Smooth muscle cell (in vitro differentiated cells): ENCODE measurements around the gene TMEM223. TPM values are rescaled to one million over a fixed set of nuclear protein-coding genes. Genes with fewer than 3 reads are reported as not detected.

Experiments used
- DNase-seq: peaks from one replicate; lab custom pipeline; 2025; ENCODE audit not compliant: unreplicated experiment; lab: John Stamatoyannopoulos, UW
- H2AFZ ChIP-seq: fragments of 200-600 bp; sonication (generic); 2 replicates; pipeline ENCODE4 v1.6.0; 2016; ENCODE audit warnings: antibody characterized with exemption, low read depth, mild to moderate bottlenecking
- H3F3A ChIP-seq: fragments of 200-600 bp; sonication (generic); 2 replicates; pipeline ENCODE4 v1.6.0; 2017; ENCODE audit warnings: antibody characterized with exemption, low read depth
- H3K27ac ChIP-seq: fragments of 200-600 bp; sonication (generic); 2 replicates; pipeline ENCODE4 v1.5.1; 2016; ENCODE audit warnings: low read depth, mild to moderate bottlenecking
- H3K27me3 ChIP-seq: fragments of 200-600 bp; sonication (generic); 2 replicates; pipeline ENCODE4 v1.6.1; 2016; ENCODE audit warnings: low read depth, mild to moderate bottlenecking
- H3K36me3 ChIP-seq: fragments of 200-600 bp; sonication (generic); 2 replicates; pipeline ENCODE4 v1.5.1; 2016; ENCODE audit warnings: low read depth
- H3K4me1 ChIP-seq: fragments of 200-600 bp; sonication (generic); 2 replicates; pipeline ENCODE4 v1.5.1; 2016; ENCODE audit warnings: low read depth
- H3K4me2 ChIP-seq: fragments of 200-600 bp; sonication (generic); 2 replicates; pipeline ENCODE4 v1.6.0; 2016; ENCODE audit warnings: mild to moderate bottlenecking
- H3K4me3 ChIP-seq: fragments of 200-600 bp; sonication (generic); 2 replicates; pipeline ENCODE4 v1.5.1; 2016; ENCODE audit warnings: mild to moderate bottlenecking
- H3K79me2 ChIP-seq: fragments of 200-600 bp; sonication (generic); 2 replicates; pipeline ENCODE4 v1.6.0; 2016; ENCODE audit warnings: low read depth, mild to moderate bottlenecking
- H3K9ac ChIP-seq: fragments of 200-600 bp; sonication (generic); 2 replicates; pipeline ENCODE4 v1.6.0; 2016; ENCODE audit warnings: low read depth
- H3K9me3 ChIP-seq: fragments of 200-600 bp; sonication (generic); replicated peaks from 2 replicates; pipeline ENCODE4 v1.5.1; 2016; ENCODE audit warnings: low read depth
- H4K20me1 ChIP-seq: fragments of 200-600 bp; sonication (generic); 2 replicates; pipeline ENCODE4 v1.6.0; 2016; ENCODE audit warnings: low read depth
- WGBS: methylation state at CpG from one replicate; pipeline ENCODE4 v1.1.7; 2016; ENCODE audit warnings: low lambda C conversion rate; 5-methylcytosine and 5-hydroxymethylcytosine counted together
- microRNA-seq: library from miRNA; unstranded; fragments of <30 nt; microRNA quantifications from one replicate; pipeline ENCODE4, GENCODE V29; 2016; ENCODE audit warnings: borderline number of aligned reads
- polyA plus RNA-seq: library from polyadenylated mRNA; unstranded; fragments of >200 nt; fragmentation: Nextera tagmentation; extraction: Ambion mirVana; gene quantifications from 2 replicates; pipeline ENCODE4 v1.2.1, GENCODE V29; 2016
- small RNA-seq: library from RNA; depleted of rRNA; stranded (forward); fragments of <200 nt; gene quantifications from one replicate; pipeline ENCODE3, GENCODE V24; 2014
- total RNA-seq: library from RNA; depleted of rRNA; stranded (reverse); fragments of >200 nt; gene quantifications from 2 replicates; pipeline ENCODE4 v1.2.3, GENCODE V29; 2014
- TF ChIP-seq, protein P1 (sequence below): fragments of 200-600 bp; sonication (generic); IDR thresholded peaks from 2 replicates; pipeline ENCODE4 v1.5.1; 2017; ENCODE audit warnings: borderline replicate concordance, mild to moderate bottlenecking, antibody characterized with exemption; ENCODE audit not compliant: insufficient read depth, poor library complexity, severe bottlenecking

Gene TMEM223
- total and polyA plus RNA-seq, 2 experiments from 2014 or later: 40.8 to 43.2 TPM

DNA sequence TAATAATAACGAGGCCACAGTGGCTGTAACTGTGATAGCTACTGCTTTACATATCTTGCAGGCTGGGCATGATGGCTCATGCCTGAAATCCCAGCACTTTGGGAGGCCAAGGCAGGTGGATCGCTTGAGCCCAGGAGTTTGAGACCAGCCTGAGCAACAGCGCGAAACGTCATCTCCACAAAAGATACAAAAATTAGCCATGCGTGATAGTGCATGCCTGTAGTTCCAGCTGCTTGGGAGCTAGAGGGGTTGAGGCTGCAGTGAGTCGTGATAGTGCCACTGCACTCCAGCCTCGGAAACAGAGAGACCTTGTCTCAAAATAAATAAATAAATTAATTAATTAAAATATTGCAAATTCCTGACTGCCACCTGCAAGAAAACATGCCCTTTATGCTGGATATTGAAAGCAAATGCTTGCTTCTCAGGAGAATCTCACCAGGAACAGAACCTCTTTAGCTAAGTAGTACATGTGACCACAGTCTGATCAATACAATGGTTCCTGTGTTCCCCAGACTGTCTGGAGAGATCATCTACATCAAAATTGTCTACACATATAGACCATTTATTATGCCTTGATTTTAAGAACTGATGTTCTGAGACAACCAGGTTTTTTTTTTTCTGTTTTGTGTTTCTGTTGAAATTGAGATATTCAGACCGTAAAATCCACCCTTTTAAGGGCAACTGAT is 44.2 kb downstream of the TMEM223 start:
- no peak overlapping the region for H3K4me3 ChIP-seq
- peaks cover 12% of the 10 kb centered on the region for H3K79me2 ChIP-seq
- H3K36me3 ChIP-seq: no peaks in the 10 kb centered on the region
- no peak overlapping the region for H3K27ac ChIP-seq
- H3F3A ChIP-seq: peaks cover 11% of the 10 kb centered on the region
- no peaks in the 10 kb centered on the region for H3K27me3 ChIP-seq
- no peak for DNase-seq
- H4K20me1 ChIP-seq: no peaks in the 10 kb centered on the region
- H3K4me2 ChIP-seq: no peak overlapping the region
- TF ChIP-seq, protein P1, sequence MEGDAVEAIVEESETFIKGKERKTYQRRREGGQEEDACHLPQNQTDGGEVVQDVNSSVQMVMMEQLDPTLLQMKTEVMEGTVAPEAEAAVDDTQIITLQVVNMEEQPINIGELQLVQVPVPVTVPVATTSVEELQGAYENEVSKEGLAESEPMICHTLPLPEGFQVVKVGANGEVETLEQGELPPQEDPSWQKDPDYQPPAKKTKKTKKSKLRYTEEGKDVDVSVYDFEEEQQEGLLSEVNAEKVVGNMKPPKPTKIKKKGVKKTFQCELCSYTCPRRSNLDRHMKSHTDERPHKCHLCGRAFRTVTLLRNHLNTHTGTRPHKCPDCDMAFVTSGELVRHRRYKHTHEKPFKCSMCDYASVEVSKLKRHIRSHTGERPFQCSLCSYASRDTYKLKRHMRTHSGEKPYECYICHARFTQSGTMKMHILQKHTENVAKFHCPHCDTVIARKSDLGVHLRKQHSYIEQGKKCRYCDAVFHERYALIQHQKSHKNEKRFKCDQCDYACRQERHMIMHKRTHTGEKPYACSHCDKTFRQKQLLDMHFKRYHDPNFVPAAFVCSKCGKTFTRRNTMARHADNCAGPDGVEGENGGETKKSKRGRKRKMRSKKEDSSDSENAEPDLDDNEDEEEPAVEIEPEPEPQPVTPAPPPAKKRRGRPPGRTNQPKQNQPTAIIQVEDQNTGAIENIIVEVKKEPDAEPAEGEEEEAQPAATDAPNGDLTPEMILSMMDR: no peak
- 89% methylated on average over 9 of the region's 9 CpGs for WGBS
- no peak overlapping the region for H3K9ac ChIP-seq
- no peaks in the 10 kb centered on the region for H3K4me1 ChIP-seq
- no peaks in the 10 kb centered on the region for H3K9me3 ChIP-seq
- no peak overlapping the region for H2AFZ ChIP-seq

Small RNA genes lying within 50 kb of the gene (microRNA-seq; reads per million reads assigned to microRNA genes)
- gene MIR6514 (2.3 reads per million), gene MIR6748 (1.8 reads per million)

Small RNA genes lying within 50 kb of the gene (small RNA-seq; reads per million reads assigned to genes)
- 0.34 reads per million, percentile 9 among the genes with 10 or more reads in this experiment for gene MIR6514
- 0.08 reads per million for gene RNU6-118P

Other genes with a start within 250 kb of the TMEM223 start
Only the 30 nearest of the 31 such genes appear.
- 773 and 864 TPM in 2 replicates for gene EEF1G, start 218.1 kb downstream of the TMEM223 start, total RNA-seq
- gene EEF1G, start 218.1 kb downstream of the TMEM223 start, polyA plus RNA-seq: 433 and 463 TPM in 2 replicates
- 3.0 and 5.5 TPM in 2 replicates for gene TUT1, start 200.5 kb downstream of the TMEM223 start, total RNA-seq
- 15.9 and 18.6 TPM in 2 replicates for gene TUT1, start 200.5 kb downstream of the TMEM223 start, polyA plus RNA-seq
- gene MTA2, start 190.1 kb downstream of the TMEM223 start, total RNA-seq: 57.0 and 65.9 TPM in 2 replicates
- 20.5 and 22.7 TPM in 2 replicates for gene MTA2, start 190.1 kb downstream of the TMEM223 start, polyA plus RNA-seq
- 20.6 and 35.0 TPM in 2 replicates for gene EML3, start 179.2 kb downstream of the TMEM223 start, total RNA-seq
- 36.8 and 47.2 TPM in 2 replicates for gene EML3, start 179.2 kb downstream of the TMEM223 start, polyA plus RNA-seq
- 0.63 and 4.0 TPM in 2 replicates for gene ROM1, start 178.7 kb downstream of the TMEM223 start, total RNA-seq
- gene ROM1, start 178.7 kb downstream of the TMEM223 start, polyA plus RNA-seq: 0.91 and 1.4 TPM in 2 replicates
- gene B3GAT3, start 170.0 kb downstream of the TMEM223 start, total RNA-seq: 19.3 and 20.0 TPM in 2 replicates
- 66.9 and 73.8 TPM in 2 replicates for gene B3GAT3, start 170.0 kb downstream of the TMEM223 start, polyA plus RNA-seq
- 176 and 186 TPM in 2 replicates for gene GANAB, start 145.4 kb downstream of the TMEM223 start, total RNA-seq
- gene GANAB, start 145.4 kb downstream of the TMEM223 start, polyA plus RNA-seq: 194 and 225 TPM in 2 replicates
- gene INTS5, start 138.7 kb downstream of the TMEM223 start, total RNA-seq: 7.3 and 8.2 TPM in 2 replicates
- 11.9 and 13.2 TPM in 2 replicates for gene INTS5, start 138.7 kb downstream of the TMEM223 start, polyA plus RNA-seq
- 54.4 and 68.4 TPM in 2 replicates for gene C11orf98, start 126.8 kb downstream of the TMEM223 start, total RNA-seq
- gene C11orf98, start 126.8 kb downstream of the TMEM223 start, polyA plus RNA-seq: 101 and 114 TPM in 2 replicates
- 1.3 and 4.9 TPM in 2 replicates for gene CSKMT, start 126.7 kb downstream of the TMEM223 start, total RNA-seq
- 1.4 and 9.8 TPM in 2 replicates for gene CSKMT, start 126.7 kb downstream of the TMEM223 start, polyA plus RNA-seq
- gene UQCC3, start 120.3 kb downstream of the TMEM223 start, total RNA-seq: 5.5 and 7.7 TPM in 2 replicates
- gene UQCC3, start 120.3 kb downstream of the TMEM223 start, polyA plus RNA-seq: 14.4 and 16.7 TPM in 2 replicates
- gene LBHD1, start 119.7 kb downstream of the TMEM223 start, total RNA-seq: 1.5 and 5.6 TPM in 2 replicates
- gene LBHD1, start 119.7 kb downstream of the TMEM223 start, polyA plus RNA-seq: 3.9 and 7.7 TPM in 2 replicates
- gene UBXN1, start 112.9 kb downstream of the TMEM223 start, total RNA-seq: 52.2 and 58.1 TPM in 2 replicates
- gene UBXN1, start 112.9 kb downstream of the TMEM223 start, polyA plus RNA-seq: 73.5 and 78.4 TPM in 2 replicates
- 0.76 and 1.3 TPM in 2 replicates for gene LRRN4CL, start 102.5 kb downstream of the TMEM223 start, total RNA-seq
- not detected in 2 replicates for gene LRRN4CL, start 102.5 kb downstream of the TMEM223 start, polyA plus RNA-seq
- 76.4 and 79.7 TPM in 2 replicates for gene BSCL2, start 84.6 kb downstream of the TMEM223 start, total RNA-seq
- 115 and 123 TPM in 2 replicates for gene BSCL2, start 84.6 kb downstream of the TMEM223 start, polyA plus RNA-seq
- 0.18 TPM in 1 of 2 replicates, not detected in the other for gene GNG3, start 84.3 kb downstream of the TMEM223 start, total RNA-seq
- gene GNG3, start 84.3 kb downstream of the TMEM223 start, polyA plus RNA-seq: 0.18 and 1.2 TPM in 2 replicates
- gene HNRNPUL2, start 64.5 kb downstream of the TMEM223 start, total RNA-seq: 14.3 and 19.4 TPM in 2 replicates
- gene HNRNPUL2, start 64.5 kb downstream of the TMEM223 start, polyA plus RNA-seq: 3.6 and 4.5 TPM in 2 replicates
- gene TTC9C, start 63.5 kb downstream of the TMEM223 start, total RNA-seq: 20.1 and 53.0 TPM in 2 replicates
- 46.9 and 49.3 TPM in 2 replicates for gene TTC9C, start 63.5 kb downstream of the TMEM223 start, polyA plus RNA-seq
- 3.3 TPM in 2 replicates for gene ZBTB3, start 37.8 kb downstream of the TMEM223 start, total RNA-seq
- 2.9 and 3.6 TPM in 2 replicates for gene ZBTB3, start 37.8 kb downstream of the TMEM223 start, polyA plus RNA-seq
- 147 and 197 TPM in 2 replicates for gene POLR2G, start 30.4 kb downstream of the TMEM223 start, total RNA-seq
- gene POLR2G, start 30.4 kb downstream of the TMEM223 start, polyA plus RNA-seq: 192 and 220 TPM in 2 replicates
- 10.5 and 11.9 TPM in 2 replicates for gene TAF6L, start 20.6 kb downstream of the TMEM223 start, total RNA-seq
- 18.6 and 27.2 TPM in 2 replicates for gene TAF6L, start 20.6 kb downstream of the TMEM223 start, polyA plus RNA-seq
- 96.0 and 103 TPM in 2 replicates for gene TMEM179B, start 4.6 kb downstream of the TMEM223 start, total RNA-seq
- gene TMEM179B, start 4.6 kb downstream of the TMEM223 start, polyA plus RNA-seq: 113 and 125 TPM in 2 replicates
- gene NXF1, start 13.4 kb upstream of the TMEM223 start, total RNA-seq: 33.4 and 35.4 TPM in 2 replicates
- gene NXF1, start 13.4 kb upstream of the TMEM223 start, polyA plus RNA-seq: 46.5 and 78.8 TPM in 2 replicates
- 44.6 and 52.6 TPM in 2 replicates for gene STX5, start 40.0 kb upstream of the TMEM223 start, total RNA-seq
- gene STX5, start 40.0 kb upstream of the TMEM223 start, polyA plus RNA-seq: 67.9 and 69.0 TPM in 2 replicates
- gene TEX54, start 40.8 kb upstream of the TMEM223 start, total RNA-seq: not detected in 2 replicates
- gene TEX54, start 40.8 kb upstream of the TMEM223 start, polyA plus RNA-seq: 1.4 and 3.1 TPM in 2 replicates
- 19.3 and 36.6 TPM in 2 replicates for gene WDR74, start 47.6 kb upstream of the TMEM223 start, total RNA-seq
- 41.3 and 46.1 TPM in 2 replicates for gene WDR74, start 47.6 kb upstream of the TMEM223 start, polyA plus RNA-seq
- 181 and 248 TPM in 2 replicates for gene SLC3A2, start 88.9 kb upstream of the TMEM223 start, total RNA-seq
- gene SLC3A2, start 88.9 kb upstream of the TMEM223 start, polyA plus RNA-seq: 179 and 291 TPM in 2 replicates
- not detected in 2 replicates for gene CHRM1, start 129.4 kb upstream of the TMEM223 start, total RNA-seq
- not detected in 2 replicates for gene CHRM1, start 129.4 kb upstream of the TMEM223 start, polyA plus RNA-seq
- not detected in 2 replicates for gene SLC22A6, start 193.0 kb upstream of the TMEM223 start, total RNA-seq
- not detected in 2 replicates for gene SLC22A6, start 193.0 kb upstream of the TMEM223 start, polyA plus RNA-seq
- not detected in 2 replicates for gene SLC22A8, start 223.8 kb upstream of the TMEM223 start, total RNA-seq
- not detected in 2 replicates for gene SLC22A8, start 223.8 kb upstream of the TMEM223 start, polyA plus RNA-seq